ENCODE results near the gene DDB1.

The DDB1 gene

GRCh38 chr11:61349189-61349751 lies 16.4 kb upstream of the DDB1 start:
- H3K9ac ChIP-seq (ENCODE audit: low read depth, low read length): no peak overlapping the region
- no peaks in the 10 kb centered on the region for H3K4me1 ChIP-seq (ENCODE audit: insufficient read depth, low read length)
- no peaks in the 10 kb centered on the region for H3K9me3 ChIP-seq (ENCODE audit: control insufficient read depth, insufficient read depth, low read length)
- H3K36me3 ChIP-seq (ENCODE audit: insufficient read depth, low read length): peaks cover 8% of the 10 kb centered on the region

GRCh38 chr11:61347916-61348461 lies 15.1 kb upstream of the DDB1 start:
- H3K4me1 ChIP-seq (ENCODE audit: insufficient read depth, low read length): no peaks in the 10 kb centered on the region
- H3K36me3 ChIP-seq (ENCODE audit: insufficient read depth, low read length): peaks cover 8% of the 10 kb centered on the region
- H3K9me3 ChIP-seq (ENCODE audit: control insufficient read depth, insufficient read depth, low read length): no peaks in the 10 kb centered on the region
- H3K9ac ChIP-seq (ENCODE audit: low read depth, low read length): no peak overlapping the region

GRCh38 chr11:61345954-61346843 lies 13.3 kb upstream of the DDB1 start:
- Histone ChIP-seq H3K9ac (ENCODE audit: low read depth, low read length) (no peak overlapping the region), H3K9me3 (ENCODE audit: control insufficient read depth, insufficient read depth, low read length) (no peaks in the 10 kb centered on the region), H3K4me1 (ENCODE audit: insufficient read depth, low read length) (no peaks in the 10 kb centered on the region), H3K36me3 (ENCODE audit: insufficient read depth, low read length) (peaks cover 6% of the 10 kb centered on the region; the same call in 1 of the 2 replicates)

- Histone ChIP-seq H3K36me3 (ENCODE audit: insufficient read depth, low read length) (peaks cover 5% of the 10 kb centered on the region; the same call in 1 of the 2 replicates), H3K9me3 (ENCODE audit: control insufficient read depth, insufficient read depth, low read length) (no peaks in the 10 kb centered on the region), H3K9ac (ENCODE audit: low read depth, low read length) (no peak overlapping the region), H3K4me1 (ENCODE audit: insufficient read depth, low read length) (no peaks in the 10 kb centered on the region)
These were observed 12.3 kb upstream of the DDB1 start for GRCh38 chr11:61345170-61345610.

GRCh38 chr11:61343792-61344745 lies 11.2 kb upstream of the DDB1 start:
- Histone ChIP-seq H3K36me3 (ENCODE audit: insufficient read depth, low read length) (peaks cover 3% of the 10 kb centered on the region), H3K9ac (ENCODE audit: low read depth, low read length) (no peak overlapping the region), H3K9me3 (ENCODE audit: control insufficient read depth, insufficient read depth, low read length) (no peaks in the 10 kb centered on the region), H3K4me1 (ENCODE audit: insufficient read depth, low read length) (no peaks in the 10 kb centered on the region)

- Histone ChIP-seq H3K36me3 (ENCODE audit: insufficient read depth, low read length) (peaks cover 6% of the 10 kb centered on the region), H3K9ac (ENCODE audit: low read depth, low read length) (no peak overlapping the region), H3K9me3 (ENCODE audit: control insufficient read depth, insufficient read depth, low read length) (no peaks in the 10 kb centered on the region), H3K4me1 (ENCODE audit: insufficient read depth, low read length) (no peaks in the 10 kb centered on the region)
These were observed 9.4 kb upstream of the DDB1 start for GRCh38 chr11:61342207-61342803.

GRCh38 chr11:61341706-61342105 lies 8.8 kb upstream of the DDB1 start:
- no peak overlapping the region for H3K9ac ChIP-seq (ENCODE audit: low read depth, low read length)
- peaks cover 6% of the 10 kb centered on the region for H3K36me3 ChIP-seq (ENCODE audit: insufficient read depth, low read length)
- no peaks in the 10 kb centered on the region for H3K4me1 ChIP-seq (ENCODE audit: insufficient read depth, low read length)
- H3K9me3 ChIP-seq (ENCODE audit: control insufficient read depth, insufficient read depth, low read length): no peaks in the 10 kb centered on the region

GRCh38 chr11:61340979-61341378 lies 8.1 kb upstream of the DDB1 start:
- Histone ChIP-seq H3K36me3 (ENCODE audit: insufficient read depth, low read length) (peaks cover 6% of the 10 kb centered on the region), H3K9me3 (ENCODE audit: control insufficient read depth, insufficient read depth, low read length) (no peaks in the 10 kb centered on the region), H3K9ac (ENCODE audit: low read depth, low read length) (no peak overlapping the region), H3K4me1 (ENCODE audit: insufficient read depth, low read length) (peaks cover 2% of the 10 kb centered on the region; the same call in 1 of the 2 replicates)

- Histone ChIP-seq H3K4me1 (ENCODE audit: insufficient read depth, low read length) (peaks cover 2% of the 10 kb centered on the region; the same call in 1 of the 2 replicates), H3K36me3 (ENCODE audit: insufficient read depth, low read length) (peaks cover 6% of the 10 kb centered on the region), H3K9me3 (ENCODE audit: control insufficient read depth, insufficient read depth, low read length) (no peaks in the 10 kb centered on the region), H3K9ac (ENCODE audit: low read depth, low read length) (no peak overlapping the region)
These were observed 6.6 kb upstream of the DDB1 start for GRCh38 chr11:61339490-61339878.

GRCh38 chr11:61338783-61339489 lies 6.0 kb upstream of the DDB1 start:
- H3K9me3 ChIP-seq (ENCODE audit: control insufficient read depth, insufficient read depth, low read length): no peaks in the 10 kb centered on the region
- H3K36me3 ChIP-seq (ENCODE audit: insufficient read depth, low read length): peaks cover 6% of the 10 kb centered on the region
- H3K4me1 ChIP-seq (ENCODE audit: insufficient read depth, low read length): peaks cover 2% of the 10 kb centered on the region; the same call in 1 of the 2 replicates
- no peak overlapping the region for H3K9ac ChIP-seq (ENCODE audit: low read depth, low read length)

GRCh38 chr11:61337706-61338470 lies 5.0 kb upstream of the DDB1 start:
- H3K9me3 ChIP-seq (ENCODE audit: control insufficient read depth, insufficient read depth, low read length): no peaks in the 10 kb centered on the region
- peaks cover 2% of the 10 kb centered on the region; the same call in 1 of the 2 replicates for H3K4me1 ChIP-seq (ENCODE audit: insufficient read depth, low read length)
- H3K36me3 ChIP-seq (ENCODE audit: insufficient read depth, low read length): peaks cover 6% of the 10 kb centered on the region
- H3K9ac ChIP-seq (ENCODE audit: low read depth, low read length): no peak overlapping the region

GRCh38 chr11:61336171-61336935 lies 3.4 kb upstream of the DDB1 start:
- peaks cover 8% of the 10 kb centered on the region for H3K36me3 ChIP-seq (ENCODE audit: insufficient read depth, low read length)
- H3K9ac ChIP-seq (ENCODE audit: low read depth, low read length): no peak overlapping the region
- peaks cover 9% of the 10 kb centered on the region for H3K4me1 ChIP-seq (ENCODE audit: insufficient read depth, low read length)
- no peaks in the 10 kb centered on the region for H3K9me3 ChIP-seq (ENCODE audit: control insufficient read depth, insufficient read depth, low read length)
